Left ventricle myocardium inferior (tissue), 1 donor: ENCODE measurements around the gene TMEM150B. TPM values are rescaled to one million over a fixed set of nuclear protein-coding genes. Genes with fewer than 3 reads are reported as not detected.

Experiments
- DNase-seq: peaks from one replicate; pipeline ENCODE4 v3.0.0-alpha.2; 2020
- H3K27ac ChIP-seq: fragments of 200-600 bp; replicated peaks from 2 replicates; pipeline ENCODE4 v1.8.0; 2021
- H3K27me3 ChIP-seq: fragments of 200-600 bp; 2 replicates; pipeline ENCODE4 v1.8.0; 2021; ENCODE audit warnings: low read depth
- H3K36me3 ChIP-seq: fragments of 200-600 bp; 2 replicates; pipeline ENCODE4 v1.8.0; 2021
- H3K4me1 ChIP-seq: fragments of 200-600 bp; 2 replicates; pipeline ENCODE4 v1.8.0; 2021
- H3K4me3 ChIP-seq: fragments of 200-600 bp; 2 replicates; pipeline ENCODE4 v1.8.0; 2021; ENCODE audit warnings: mild to moderate bottlenecking, moderate library complexity
- H3K9me3 ChIP-seq: fragments of 200-600 bp; replicated peaks from 2 replicates; pipeline ENCODE4 v1.8.0; 2021
- intact Hi-C: fragments of 100-400 bp; cut with micrococcal nuclease; formaldehyde crosslinking; loops from one replicate; pipeline ENCODE4 v1.11.0; 2022
- total RNA-seq: library from RNA; stranded (reverse); fragmentation: NEBNext Ultra II Directional; extraction: Animal tissue kit (Norgen Biotek cat#: 25700); gene quantifications from one replicate; pipeline ENCODE4 v1.2.1, GENCODE V29; 2021
- TF ChIP-seq, protein P1 (sequence below): fragments of 200-600 bp; IDR thresholded peaks from 2 replicates; pipeline ENCODE4 v1.8.0; 2021; ENCODE audit warnings: antibody characterized with exemption, mild to moderate bottlenecking, borderline replicate concordance
- donor health status: DM: no; HTN: yes; CAD: no; lungs with severe emphysema.

Gene TMEM150B
- total RNA-seq, 1 donor from 2014 or later: 2.0 TPM

DNA sequence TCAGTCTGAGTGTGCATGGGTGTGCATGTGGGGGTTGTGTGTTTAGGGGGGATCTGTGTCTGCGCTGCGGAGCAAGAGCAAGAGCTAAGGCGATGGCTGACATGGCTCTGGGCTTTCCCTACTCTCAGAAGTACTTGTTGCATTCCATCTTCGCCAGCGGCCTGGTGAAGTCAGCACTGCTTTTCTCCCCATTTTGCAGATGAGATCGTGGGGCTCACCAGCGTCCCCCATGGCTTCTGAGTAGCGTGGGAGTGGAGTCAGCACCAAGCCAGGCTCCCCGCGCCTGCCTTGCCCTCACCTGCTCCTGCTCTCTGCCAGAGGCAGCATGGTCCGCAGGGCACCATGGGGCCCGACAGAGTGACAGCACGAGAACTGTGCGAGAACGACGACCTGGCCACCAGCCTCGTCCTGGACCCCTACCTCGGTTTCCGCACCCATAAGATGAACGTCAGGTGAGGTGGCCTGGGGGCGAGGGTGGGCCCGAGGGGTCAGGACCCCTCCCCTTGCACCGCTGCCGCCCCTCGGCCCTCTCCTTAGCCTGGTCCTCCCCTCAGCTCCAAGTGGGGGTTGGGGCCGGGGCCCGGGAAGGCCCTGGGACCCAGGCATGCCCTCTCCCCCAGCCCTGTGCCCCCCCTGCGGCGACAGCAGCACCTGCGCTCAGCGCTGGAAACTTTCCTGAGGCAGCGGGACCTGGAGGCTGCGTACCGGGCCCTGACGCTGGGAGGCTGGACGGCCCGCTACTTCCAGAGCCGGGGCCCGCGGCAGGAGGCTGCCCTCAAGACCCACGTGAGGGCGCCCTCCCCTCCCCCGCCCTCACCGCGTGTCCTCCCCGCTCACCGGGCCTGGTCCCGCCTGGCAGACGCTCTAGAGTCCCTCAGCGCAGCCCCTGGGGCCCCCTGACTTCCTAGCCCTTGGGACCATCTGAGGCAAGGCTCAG lies 16.7 kb upstream of the TMEM150B start:
- no peak overlapping the region for H3K27ac ChIP-seq
- peaks cover 29% of the 10 kb centered on the region for H3K36me3 ChIP-seq
- peak overlapping the region; percentile 75 for H3K4me3 ChIP-seq
- DNase-seq: no peak
- H3K9me3 ChIP-seq: no peaks in the 10 kb centered on the region
- intact Hi-C loops: no loop called here
- H3K27me3 ChIP-seq: no peaks in the 10 kb centered on the region
- TF ChIP-seq, protein P1, sequence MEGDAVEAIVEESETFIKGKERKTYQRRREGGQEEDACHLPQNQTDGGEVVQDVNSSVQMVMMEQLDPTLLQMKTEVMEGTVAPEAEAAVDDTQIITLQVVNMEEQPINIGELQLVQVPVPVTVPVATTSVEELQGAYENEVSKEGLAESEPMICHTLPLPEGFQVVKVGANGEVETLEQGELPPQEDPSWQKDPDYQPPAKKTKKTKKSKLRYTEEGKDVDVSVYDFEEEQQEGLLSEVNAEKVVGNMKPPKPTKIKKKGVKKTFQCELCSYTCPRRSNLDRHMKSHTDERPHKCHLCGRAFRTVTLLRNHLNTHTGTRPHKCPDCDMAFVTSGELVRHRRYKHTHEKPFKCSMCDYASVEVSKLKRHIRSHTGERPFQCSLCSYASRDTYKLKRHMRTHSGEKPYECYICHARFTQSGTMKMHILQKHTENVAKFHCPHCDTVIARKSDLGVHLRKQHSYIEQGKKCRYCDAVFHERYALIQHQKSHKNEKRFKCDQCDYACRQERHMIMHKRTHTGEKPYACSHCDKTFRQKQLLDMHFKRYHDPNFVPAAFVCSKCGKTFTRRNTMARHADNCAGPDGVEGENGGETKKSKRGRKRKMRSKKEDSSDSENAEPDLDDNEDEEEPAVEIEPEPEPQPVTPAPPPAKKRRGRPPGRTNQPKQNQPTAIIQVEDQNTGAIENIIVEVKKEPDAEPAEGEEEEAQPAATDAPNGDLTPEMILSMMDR: no peak
- H3K4me1 ChIP-seq: peaks cover 28% of the 10 kb centered on the region

DNA sequence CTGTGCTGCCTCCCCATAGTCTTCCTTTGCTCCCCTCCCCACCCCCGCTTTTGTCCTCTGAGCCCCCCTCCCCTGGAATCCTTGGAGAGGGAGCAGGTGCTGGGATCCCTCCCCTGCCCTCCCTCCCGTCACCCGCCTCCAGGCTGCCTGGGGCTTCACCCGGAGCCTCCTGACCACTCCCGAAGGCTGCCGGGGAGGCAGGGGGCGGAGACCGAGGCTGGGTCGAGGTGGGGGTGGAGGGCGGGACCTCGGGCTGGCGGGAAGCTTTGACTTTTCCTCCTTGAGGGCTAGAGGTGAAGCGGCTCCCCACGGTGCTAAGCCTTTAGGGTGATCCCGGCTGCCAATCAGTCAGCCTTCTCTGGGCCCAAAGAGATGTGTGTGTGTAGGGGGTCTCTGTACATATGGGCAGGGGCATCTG lies 16.0 kb upstream of the TMEM150B start:
- H3K27me3 ChIP-seq: no peaks in the 10 kb centered on the region
- H3K9me3 ChIP-seq: no peaks in the 10 kb centered on the region
- TF ChIP-seq, protein P1: no peak
- peaks cover 28% of the 10 kb centered on the region for H3K4me1 ChIP-seq
- H3K4me3 ChIP-seq: peak overlapping the region; percentile 75
- H3K36me3 ChIP-seq: peaks cover 23% of the 10 kb centered on the region
- DNase-seq: peak; percentile 74
- intact Hi-C loops: no loop called here
- H3K27ac ChIP-seq: no peak overlapping the region

DNA sequence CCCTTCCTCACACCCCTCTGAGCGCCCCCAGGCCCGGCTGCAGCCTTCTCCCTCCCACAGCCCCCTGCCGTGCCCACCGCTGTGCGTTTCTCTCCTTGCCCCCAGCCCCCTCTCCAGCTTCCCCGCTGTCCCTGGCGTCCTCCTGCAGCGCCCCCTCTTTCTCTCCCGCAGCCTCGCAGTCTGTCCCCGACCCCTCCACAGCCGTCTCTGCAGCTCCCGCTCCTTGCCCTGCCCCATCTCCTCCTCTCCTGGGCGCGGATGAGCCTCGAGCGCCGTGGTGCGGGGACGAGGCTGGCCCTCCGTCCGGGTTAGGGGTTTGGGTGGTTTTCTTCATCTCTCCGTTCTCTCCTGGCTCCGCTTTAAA lies 15.6 kb upstream of the TMEM150B start:
- no peaks in the 10 kb centered on the region for H3K9me3 ChIP-seq
- intact Hi-C loops: no loop called here
- peaks cover 28% of the 10 kb centered on the region for H3K4me1 ChIP-seq
- H3K36me3 ChIP-seq: peaks cover 23% of the 10 kb centered on the region
- H3K4me3 ChIP-seq: peak overlapping the region; percentile 75
- no peak for DNase-seq
- no peak overlapping the region for H3K27ac ChIP-seq
- TF ChIP-seq, protein P1: no peak
- H3K27me3 ChIP-seq: no peaks in the 10 kb centered on the region

DNA sequence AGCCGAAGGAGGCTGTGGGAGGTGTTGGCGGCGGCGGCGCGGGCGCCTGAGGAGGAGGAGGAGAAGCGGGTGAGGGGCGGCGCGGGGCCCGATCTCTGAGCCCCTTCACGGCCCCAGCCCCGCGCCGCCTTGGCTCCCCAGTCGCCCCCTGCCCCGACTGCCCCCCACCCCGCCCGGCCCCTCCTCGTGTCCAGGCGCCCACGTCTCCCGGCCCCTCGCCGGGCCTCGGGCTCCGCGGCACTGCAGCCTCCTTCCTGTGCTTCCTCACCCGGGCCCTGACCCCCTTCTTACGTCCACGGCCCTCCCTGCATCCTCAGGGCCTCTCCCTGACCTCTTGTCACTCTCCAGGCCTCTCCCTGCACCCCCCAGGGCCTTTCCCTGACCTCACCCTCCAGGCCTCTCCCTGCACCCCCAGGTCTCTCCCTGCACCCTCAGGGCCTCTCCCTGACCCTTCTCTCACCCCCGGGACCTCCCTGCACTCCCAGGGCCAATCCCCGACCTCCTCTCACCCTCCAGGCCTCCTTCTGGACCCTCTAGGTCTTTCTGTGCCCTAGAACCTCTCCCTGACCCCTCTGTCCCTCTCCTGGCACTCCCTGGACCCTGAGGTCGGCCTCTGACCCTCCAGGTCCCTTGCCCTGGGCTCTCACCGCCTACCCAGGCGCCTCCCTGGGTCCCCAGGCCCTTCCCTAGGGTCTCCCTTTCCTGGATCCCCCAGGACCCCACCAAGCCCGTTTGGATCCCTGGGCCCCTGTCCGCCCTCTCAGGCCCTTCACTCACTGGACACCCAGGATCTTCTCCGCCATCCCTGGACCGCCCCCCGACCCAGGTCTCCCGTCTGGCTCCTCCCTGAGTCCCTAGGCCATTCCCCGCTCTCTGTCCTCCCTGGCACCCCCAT lies 15.0 kb upstream of the TMEM150B start:
- peaks cover 28% of the 10 kb centered on the region for H3K4me1 ChIP-seq
- TF ChIP-seq, protein P1: no peak
- H3K36me3 ChIP-seq: peaks cover 23% of the 10 kb centered on the region
- peaks cover 4% of the 10 kb centered on the region for H3K27me3 ChIP-seq
- peak overlapping the region; percentile 85 for H3K27ac ChIP-seq
- H3K4me3 ChIP-seq: peak overlapping the region; percentile 75
- no peak for DNase-seq
- H3K9me3 ChIP-seq: no peaks in the 10 kb centered on the region
- intact Hi-C loops: no loop called here

DNA sequence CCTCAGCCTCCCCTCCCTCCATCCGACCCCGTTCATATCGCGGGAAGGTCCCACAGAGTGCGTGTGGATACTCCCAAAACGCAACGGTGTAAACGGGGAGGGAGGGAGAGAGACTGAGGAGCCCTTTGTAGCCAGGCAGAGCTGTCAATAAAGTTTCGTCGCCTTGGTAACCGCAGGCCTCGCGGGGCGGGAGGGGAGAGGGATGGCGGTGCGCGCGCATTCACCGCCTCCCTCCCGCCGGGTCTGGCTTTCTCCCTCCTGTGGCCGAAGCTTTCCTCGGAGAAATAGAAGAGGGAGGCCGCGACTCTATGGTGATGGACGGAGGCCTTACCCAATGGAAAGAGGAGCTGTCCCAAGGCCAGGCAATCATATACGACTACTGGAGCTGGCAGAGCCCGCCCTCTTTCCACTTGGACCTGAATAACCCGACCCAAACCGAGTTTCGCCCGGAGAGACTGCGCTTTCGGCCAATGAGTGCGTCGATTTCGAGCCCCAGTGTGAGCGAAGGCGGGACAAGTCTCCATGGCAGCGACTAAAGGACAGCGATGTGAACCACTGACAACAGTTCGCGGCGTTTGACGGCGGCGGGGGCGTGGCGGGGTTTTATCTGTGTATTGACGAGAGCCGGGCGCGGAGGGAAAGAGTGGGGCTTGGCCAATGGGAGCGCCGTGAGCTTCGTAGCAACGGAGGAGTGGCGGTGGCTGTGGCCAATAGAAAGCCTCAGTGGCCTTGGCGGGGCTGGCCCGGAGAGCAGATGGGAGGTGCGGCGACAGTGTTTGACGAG lies 14.2 kb upstream of the TMEM150B start, which contains the start of gene KMT5C:
Gene KMT5C, plus strand, starts transcription at position 772 of the 784 bp plus-strand sequence. CDS start 2,061 bp downstream, outside the sequence.
- peak; percentile 100 for DNase-seq
- Histone ChIP-seq H3K27ac (peak within 1 kb of the TSS; percentile 91), H3K27me3 (peaks cover 8% of the 10 kb centered on the region), H3K4me3 (peak within 1 kb of the TSS; percentile 75), H3K4me1 (peaks cover 28% of the 10 kb centered on the region), H3K9me3 (no peaks in the 10 kb centered on the region), H3K36me3 (peaks cover 23% of the 10 kb centered on the region)
- intact Hi-C loops: no loop called here
- TF ChIP-seq, protein P1: peak; percentile 68
